Ureter (tissue), 1 donor: ENCODE data around the gene STEEP1. TPM values are rescaled to one million over a fixed set of nuclear protein-coding genes. Genes with fewer than 3 reads are reported as not detected.
"Not testable (repeated sequence)": the region's sequence is repeated elsewhere in the genome, so short reads cannot be mapped to it uniquely, and the experiment has no call there.

Experiments
- DNase-seq: peaks from one replicate; pipeline ENCODE4 v3.0.0-alpha.2; 2020; ENCODE audit warnings: low spot score
- total RNA-seq: library from RNA; stranded (reverse); gene quantifications from one replicate; pipeline ENCODE4 v1.2.4, GENCODE V29; 2023
- donor health status: DM: yes; HTN: yes; CAD: no.

The STEEP1 gene
- total RNA-seq, 1 donor from 2014 or later = 27.9 TPM

- DNase-seq = no peak
Observed at GRCh38 chrX:119529345-119530276, 35.6 kb downstream of the STEEP1 start.

DNA sequence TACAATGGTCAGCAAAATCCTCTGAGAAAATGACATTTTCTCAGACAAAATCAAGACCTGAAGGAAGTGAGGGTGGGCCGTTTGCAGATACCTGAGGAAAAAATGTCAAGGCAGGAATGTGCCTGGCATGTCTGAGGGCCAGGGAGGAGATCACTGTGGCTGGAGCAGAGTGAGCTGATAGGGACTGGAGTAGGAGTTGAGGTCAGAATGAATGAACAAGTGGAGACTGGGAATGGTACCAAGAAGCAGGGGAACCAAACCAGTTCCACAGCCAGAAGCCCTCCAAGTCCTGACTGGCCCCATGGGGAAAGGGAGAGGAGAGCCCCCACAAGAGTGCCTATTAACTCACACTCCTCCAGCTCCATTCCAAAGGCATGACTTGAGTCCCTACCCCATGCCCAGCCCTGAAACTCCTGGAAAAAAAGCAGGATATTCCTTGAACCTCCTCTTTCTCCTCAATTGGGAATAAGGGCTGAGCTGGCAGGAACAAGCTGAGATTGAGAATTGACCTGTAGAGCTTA is 41.5 kb downstream of the STEEP1 start:
- DNase-seq = no peak

DNA sequence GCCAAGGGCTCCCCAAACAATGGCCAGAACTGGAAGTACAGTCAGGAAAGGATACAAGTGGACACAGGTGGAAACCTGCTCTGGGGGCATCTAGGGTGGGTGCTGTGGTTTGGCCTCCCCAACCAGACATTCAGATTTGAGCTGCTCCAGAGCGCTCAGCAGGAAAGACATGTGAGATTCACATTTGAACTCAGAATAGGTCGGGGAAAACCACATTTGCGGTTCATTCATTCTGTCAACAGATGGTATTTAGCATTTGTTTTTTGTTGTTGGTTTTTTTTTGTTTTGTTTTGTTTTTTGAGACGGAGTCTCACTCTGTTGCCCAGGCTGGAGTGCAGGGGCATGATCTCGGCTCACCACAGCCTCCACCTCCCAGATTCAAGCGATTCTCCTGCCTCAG is 44.0 kb downstream of the STEEP1 start:
- DNase-seq = no peak

DNA sequence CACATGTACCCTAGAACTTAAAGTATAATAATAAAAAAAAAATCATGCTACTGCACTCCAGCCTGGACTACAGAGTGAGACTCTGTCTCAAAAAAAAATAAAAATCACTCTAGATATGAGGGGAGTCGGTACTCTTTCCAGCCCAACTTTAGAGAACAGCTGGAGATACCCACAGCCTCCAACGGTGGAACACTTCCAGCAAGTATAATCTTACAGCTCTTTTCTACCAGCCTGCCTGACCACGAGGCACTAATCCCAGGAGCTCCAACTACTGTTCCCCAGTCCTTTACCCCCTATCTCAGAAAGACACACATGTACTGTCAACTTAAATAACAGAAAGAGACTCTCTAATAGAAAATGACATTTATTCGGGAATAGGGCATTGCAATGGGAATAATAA is 46.8 kb downstream of the STEEP1 start:
- DNase-seq = no peak

DNA sequence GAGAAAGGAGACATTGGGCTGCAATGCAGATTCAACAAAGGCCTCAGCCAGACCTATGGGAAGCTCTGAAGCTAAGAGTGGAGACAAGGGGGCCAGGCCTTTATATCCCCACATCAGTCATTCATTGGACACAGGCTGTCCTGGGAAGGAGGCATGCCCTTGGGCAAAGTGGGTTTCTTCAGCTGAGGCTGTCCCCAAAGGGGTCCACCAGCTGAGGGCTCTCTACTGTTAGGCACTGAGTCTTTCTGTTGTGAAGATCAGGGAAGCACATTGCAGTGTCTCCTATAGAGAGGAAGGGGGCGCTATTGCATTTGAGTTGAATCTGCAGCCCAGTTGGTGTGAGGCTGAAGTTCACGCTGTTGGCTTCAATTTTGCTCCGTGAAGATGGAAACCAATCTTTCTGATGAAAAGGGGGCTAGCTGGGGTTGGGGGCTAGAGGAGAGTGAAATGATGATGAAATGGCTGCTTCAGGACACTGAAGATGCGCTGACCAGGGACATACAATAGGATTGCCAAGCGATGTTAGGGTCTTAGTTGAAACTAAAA is 49.0 kb downstream of the STEEP1 start:
- no peak for DNase-seq

DNA sequence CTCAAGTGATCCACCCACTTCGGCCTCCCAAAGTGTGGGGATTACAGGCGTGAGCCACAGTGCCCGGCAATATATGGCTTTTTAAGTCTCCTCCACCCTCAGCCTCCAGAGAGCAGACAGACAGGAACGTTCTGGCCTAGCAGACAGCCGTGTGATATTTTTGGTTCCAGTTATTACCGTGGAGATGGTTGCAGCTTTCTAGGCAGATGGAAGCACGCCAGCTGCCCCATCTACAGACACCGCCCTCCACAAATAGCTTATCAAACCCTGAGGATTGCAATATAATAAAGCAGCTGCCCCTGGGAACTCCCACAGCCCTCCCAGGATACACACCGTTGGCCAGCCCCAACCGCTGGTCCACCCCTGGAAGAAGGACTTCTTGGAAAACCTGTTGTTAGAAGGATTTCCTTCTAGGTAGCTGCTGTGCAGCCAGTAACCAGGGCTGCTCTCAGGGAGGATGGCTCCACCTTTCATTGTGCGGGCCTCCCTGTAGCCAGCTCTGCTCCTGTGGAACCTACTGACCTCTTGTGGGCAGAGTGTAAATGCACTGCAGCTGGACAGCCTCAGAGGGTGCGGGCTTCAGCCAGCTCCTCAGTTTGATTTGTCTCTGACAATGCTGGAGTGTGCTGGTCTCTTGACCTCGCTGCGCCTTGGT is 52.9 kb downstream of the STEEP1 start:
- DNase-seq = peak; percentile 53

- no peak for DNase-seq
Observed at GRCh38 chrX:119507206-119507605, 58.0 kb downstream of the STEEP1 start.

DNA sequence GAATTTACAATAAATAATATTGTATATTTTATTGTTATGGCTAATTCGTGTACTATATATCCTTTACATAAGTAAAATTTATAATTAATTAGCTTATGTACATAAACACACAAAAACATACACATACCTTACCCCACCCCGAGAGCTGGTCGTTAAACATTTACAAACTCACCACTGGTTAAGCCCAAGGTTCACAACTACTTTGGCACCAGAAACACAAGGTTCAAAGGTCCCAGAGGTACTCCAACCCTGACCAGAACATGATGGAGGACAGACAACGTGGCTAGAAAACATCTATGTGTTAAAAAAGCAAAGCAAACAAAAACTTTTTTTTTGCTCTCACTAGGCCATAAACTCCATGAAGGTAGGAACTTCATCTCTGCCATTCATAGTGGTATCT is 59.3 kb downstream of the STEEP1 start:
- DNase-seq = no peak

GRCh38 chrX:119505145-119505544 is 60.1 kb downstream of the STEEP1 start:
- DNase-seq = not testable (repeated sequence)

DNA sequence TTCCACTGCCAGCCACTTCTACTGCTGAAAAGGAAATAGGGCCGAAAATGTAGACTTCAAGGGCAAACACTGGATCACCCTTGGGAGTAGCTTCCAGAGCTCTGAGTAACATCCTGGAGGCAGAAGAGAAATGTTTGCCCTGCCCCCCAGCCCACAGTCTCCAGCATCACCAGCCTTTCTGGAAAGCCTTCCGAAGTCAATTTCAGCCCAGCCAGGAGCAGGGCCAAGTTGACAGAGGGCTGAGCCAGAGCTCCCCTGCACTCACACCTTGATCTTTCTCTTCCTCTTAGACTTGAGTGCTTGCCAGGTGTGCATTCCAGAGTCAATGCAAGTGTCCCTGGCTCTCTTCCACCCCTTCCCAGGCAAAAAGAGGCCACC is 61.7 kb downstream of the STEEP1 start:
- DNase-seq = peak; percentile 62

GRCh38 chrX:119502727-119503483 is 62.3 kb downstream of the STEEP1 start:
- DNase-seq = peak; percentile 59

- DNase-seq = peak; percentile 55
Observed at GRCh38 chrX:119501511-119502148, 63.6 kb downstream of the STEEP1 start.

GRCh38 chrX:119500061-119500800 is 65.0 kb downstream of the STEEP1 start:
- no peak for DNase-seq

DNA sequence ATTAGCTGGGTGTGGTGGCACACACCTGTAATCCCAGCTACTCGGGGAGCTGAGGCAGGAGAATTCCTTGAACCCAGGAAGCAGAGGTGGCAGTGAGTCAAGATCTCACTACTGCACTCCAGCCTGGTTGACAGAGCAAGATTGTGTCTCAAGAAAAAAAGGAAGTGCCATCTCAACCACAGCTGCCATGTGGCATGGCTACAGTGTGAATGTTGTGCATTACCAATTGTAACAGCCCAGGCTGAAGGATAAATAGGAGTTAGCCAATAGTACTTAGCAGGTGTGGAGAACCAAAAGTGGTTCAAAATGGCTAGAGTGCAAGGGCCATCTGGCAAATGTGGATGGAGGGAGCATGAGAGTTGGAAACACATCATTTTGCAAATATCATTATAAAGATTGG is 68.0 kb downstream of the STEEP1 start:
- no peak for DNase-seq

DNA sequence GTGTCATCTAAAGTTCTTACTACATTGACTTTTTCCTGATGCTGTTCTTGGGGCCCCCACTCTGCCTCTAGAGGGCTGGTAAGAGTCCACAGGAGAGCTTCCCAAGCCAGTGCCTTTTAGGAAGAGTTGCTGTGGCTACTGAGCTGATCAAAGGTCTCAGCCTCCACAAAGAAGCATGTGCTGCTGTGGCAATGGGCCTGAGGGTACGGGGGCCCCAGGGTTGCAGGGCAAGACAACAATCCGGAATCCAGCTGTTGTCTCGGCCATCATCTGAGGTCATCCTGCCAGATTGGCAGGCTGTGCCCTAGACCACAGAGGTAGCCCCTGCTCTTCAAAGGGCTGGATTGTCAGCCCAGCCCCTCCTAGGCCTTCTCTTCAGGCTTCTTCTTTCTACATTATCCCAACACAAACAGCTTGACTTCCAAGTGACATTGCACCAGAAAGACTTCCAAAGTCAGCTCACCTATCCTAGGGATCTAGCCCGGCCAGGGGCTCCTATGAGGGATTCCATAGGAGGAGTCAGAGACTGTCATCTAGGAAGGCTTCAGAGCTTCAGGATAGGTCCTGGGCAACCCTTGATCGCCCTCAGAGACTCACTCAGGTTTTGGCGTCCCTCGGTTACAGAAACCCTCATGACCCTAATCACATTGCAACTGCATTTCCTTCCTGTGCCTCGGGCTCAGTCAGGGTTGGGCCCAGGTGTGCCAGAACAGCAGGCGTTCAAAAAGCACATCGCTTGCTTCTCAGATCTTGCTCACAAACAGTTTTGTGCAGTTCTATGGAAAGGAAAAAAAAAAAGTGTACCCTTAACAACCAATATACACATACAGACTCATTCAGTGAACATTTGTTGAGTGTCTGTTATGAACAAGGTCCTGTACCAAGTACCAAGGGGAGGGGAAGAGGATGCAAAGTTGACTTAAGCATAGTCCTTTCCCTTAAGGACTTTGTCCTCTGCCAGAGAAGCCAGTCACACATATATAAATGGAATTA is 69.2 kb downstream of the STEEP1 start:
- no peak for DNase-seq

DNA sequence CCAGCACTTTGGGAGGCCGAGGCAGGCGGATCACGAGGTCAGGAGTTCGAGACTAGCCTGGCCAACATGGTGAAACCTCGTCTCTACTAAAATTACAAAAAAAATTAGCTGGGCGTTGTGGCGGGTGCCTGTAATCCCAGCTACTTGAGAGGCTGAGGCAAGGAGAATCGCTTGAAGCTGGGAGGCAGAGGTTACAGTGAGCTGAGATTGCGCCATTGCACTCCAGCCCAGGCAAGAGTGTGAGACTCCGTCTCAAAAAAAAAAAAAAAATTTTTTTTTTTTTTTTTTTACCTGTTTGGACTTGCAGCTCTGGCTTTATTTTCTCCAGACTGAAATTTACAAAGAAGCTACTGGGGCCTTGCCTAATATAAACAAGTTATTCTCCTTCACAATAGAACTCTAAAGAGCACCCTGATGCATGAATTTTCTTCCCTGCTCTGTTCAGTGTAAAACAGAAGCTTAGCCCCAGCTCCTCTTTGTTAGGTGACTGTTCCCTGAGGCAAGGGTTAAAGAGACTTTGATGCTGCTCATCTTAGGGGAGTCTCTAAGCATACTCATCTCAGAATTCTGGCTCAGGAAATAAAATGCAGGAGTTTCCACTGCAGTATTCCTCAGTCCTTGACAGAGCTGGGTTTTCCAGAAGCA is 71.2 kb downstream of the STEEP1 start:
- not testable (repeated sequence) for DNase-seq

- no peak for DNase-seq
Observed at GRCh38 chrX:119492463-119492862, 72.7 kb downstream of the STEEP1 start.

DNA sequence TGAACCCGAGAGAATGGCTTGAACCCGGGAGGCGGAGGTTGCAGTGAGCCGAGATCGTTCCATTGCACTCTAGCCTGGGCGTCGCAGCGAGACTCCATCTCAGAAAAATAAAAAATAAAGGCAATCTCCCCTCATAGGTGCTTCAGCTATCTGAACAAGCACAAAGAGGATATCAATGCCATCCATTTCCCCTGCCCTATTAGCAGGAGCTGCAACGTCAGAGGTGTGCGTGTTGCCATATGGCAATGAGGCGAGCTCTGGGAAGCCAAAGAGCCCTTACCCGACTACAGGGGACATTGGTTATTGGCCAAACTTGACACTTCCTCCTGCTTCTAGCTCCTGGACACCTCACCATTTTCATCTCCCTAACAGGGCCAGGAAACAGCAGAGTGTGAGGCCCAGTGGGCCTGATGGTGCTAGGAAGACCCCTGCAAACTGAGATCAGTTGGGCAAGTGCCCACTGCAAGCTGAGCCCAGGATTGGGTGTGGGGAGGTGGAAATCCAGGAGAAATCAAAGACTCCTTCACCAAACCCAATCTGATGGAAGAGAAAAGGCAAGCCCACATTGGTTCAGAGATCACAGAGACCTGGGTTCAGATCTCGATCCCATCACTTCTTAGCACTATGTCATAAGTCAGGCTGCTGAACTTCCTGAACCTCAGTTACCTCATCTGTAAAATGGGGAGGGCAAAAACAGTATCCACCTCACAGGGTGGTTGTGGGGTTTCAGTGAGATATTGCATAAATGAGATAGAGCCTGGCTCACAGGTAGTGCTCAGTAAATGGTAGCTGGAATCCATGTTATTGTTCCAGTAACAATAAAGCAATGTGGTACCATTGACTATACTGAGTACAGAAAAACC is 75.8 kb downstream of the STEEP1 start:
- DNase-seq = no peak
